T-helper 1 cell (primary cell): ENCODE measurements around the gene DGLUCY.
"Not testable (repeated sequence)": the region's sequence is repeated elsewhere in the genome, so short reads cannot be mapped to it uniquely, and the experiment has no call there.

Experiments used
- DNase-seq, 5 donors: peaks; one replicate each; pipeline ENCODE4 v3.0.0-alpha.2; 2012 to 2020

DGLUCY gene

DNA sequence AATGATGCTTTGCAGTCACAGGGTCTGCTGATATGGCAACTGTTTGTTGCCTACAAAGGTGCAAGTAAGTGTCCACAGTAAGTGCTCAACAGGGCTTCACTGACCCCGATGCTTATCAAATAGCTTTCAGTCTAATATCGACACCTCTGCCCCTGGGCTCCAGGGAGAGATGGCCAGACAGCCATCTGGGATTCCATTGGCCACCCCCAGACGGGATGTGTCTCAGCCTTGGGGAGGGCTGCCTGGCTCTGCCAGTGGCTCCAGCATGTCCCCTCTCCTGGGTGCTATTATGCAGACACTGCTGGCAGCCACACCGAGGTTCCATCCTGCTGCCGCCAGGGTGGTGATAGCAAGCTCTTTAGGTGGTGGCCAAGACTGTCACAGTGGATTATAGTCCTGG, 57.4 kb downstream of the DGLUCY start:
- DNase-seq: no peak

DNA sequence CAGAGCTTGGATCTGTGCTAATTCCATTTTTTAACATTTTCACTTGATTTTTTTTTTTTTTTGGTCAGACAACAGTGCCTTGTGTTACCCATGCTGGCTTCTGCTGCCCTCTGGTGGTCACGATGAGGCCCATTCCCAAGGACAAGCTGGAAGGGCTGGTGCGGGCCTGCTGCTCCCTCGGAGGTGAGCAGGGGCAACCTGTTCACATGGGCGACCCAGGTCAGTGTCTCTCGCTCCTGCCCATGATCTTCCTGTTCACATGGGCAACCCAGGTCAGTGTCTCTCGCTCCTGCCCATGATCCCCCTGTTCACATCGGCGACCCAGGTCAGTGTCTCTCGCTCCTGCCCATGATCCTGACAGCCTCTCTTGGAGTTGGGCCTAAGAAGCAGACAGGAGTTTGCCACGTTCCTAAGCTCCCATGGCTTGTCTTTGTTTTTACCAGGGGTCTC, 59.4 kb downstream of the DGLUCY start:
- peak; percentile 52 to 76 (median 70) for DNase-seq

DNA sequence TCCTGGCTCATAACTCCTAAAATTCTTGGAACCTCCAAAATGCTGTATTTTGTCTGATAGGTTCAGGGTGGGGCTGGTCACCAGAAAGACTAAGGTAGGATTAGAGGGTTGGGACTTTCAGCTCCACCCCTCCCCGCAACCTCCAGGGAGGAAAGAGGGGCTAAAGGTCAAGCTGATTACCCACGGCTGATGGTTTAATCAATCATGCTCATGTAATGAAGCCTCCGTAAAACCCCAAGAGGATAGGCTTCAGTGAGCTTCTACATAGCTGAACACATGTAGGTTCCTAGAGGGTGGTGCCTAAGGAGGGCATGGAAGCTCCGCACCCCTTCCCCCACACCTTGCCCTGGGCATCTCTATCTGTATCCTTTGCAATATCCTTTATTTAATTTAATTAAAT, 60.0 kb downstream of the DGLUCY start:
- DNase-seq: no peak

DNA sequence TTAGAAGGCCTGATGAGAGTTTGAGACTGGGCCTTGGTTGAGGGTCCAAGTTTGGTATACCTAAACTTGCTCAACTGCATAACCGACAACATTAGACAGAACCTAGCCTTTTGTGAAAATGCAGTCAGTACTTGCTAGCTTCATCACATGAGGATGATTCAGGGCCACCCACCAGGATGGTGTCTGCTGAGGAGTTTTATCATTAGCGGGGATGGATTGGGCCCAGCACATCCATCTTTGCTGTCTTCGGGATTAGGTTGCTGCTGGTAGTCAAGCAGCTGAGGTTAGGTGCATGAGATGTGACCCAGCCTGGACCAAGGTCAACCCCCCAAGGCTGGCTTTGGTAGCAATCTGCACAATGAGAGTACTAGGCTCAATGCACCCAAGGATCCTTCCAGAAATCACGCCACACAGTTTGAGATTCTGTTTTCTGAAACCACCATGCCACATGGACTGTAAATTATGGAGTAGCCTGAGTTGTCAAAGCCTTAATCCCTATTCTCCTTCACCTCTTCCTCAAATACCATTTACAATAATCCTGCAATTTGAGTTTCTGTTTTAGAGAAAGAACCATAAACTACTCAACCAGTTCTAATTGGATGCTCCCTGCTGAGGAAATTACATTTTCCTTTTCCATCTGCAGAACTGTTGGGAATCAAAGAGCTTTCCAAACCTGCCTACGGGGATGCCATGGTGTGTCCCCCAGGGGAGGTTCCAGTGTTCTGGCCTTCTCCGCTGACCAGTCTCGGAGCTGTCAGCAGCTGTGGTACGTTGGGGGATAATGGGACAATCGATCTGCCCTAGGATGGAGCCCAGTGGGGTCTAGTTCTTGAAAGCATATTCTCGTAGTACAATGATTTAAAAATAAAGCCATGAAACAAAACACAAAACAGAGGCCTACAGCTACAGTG, 61.7 kb downstream of the DGLUCY start:
- no peak for DNase-seq

DNA sequence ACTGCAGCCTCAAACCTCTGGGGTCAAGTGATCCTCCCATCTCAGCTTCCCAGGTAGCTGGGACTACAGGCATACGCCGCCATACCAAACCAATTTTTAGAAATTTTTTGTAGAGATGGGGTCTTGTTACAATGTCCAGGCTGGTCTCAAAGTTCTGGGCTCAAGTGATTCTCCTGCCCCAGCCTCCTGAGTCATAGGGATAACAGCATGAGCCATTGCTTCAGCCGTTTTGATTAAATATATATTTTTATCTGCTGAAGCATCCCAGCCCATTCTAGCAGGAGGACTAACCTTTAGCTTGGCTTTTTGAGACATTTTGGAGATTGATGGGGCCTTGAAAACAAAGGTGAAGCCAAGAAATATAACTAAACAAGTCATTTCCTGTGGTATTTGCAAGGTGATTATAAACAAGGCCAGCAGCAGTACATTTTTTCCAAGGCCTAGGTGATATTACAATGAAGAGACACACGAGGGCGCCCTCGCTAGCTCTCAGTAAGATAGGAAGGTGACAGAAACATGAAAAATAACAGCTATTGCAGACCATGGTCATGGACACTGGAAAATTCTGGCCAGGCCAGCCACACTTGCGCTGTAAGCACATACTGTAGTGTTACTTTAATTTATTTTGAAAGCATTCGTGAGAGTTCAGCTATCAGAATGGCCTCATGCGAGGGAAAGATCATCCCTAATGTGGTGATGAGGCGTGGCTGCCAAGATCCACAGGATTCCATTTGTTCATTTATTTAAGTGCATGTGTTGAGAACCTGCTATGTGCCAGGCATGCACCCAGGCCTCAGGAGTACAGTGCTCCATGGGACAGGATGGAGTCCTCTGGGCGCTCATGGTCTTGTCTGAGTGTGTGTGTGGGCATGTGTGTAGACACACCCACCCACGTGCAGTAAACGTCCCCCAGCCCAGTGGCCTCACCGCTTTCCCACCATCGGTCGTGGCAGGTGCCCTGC, 63.5 kb downstream of the DGLUCY start:
- DNase-seq: peak; percentile 30 to 84 (median 49)

DNA sequence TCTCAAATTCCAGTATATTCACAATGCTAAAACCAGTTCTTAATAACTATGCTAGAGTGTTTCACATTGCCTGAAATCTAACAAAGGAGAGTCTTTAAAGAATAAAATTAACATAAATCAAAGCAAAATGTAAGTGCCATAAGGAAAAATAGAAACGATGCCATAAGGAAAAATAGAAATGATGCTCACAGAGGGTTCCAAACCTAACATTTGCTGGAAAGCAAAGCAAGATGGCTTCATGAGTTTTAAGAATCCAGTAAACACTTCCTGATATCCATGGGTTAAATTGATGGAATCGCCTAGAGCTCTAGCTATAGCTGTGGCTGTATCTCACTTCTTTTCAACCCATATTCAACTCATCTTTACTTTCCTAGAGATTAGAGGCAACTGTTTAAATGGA, 66.7 kb downstream of the DGLUCY start:
- no peak for DNase-seq

DNA sequence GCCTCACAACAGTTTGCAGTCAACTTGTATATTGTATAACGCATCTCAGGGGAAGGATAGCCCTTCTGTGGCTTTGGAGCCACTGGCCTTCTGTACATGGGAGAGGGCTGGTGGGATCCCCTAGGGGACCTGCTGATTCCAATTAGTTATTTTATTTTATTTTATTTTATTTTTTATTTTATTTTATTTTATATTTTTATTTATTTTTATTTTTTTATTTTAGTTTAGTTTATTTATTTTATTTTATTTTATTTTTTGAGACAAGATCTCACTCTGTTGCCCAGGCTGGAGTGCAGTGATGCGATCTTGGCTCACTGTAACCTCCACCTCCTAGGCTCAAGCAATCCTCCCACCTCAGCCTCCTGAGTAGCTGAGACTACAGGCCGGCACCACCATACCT, 68.9 kb downstream of the DGLUCY start:
- not testable (repeated sequence) for DNase-seq

DNA sequence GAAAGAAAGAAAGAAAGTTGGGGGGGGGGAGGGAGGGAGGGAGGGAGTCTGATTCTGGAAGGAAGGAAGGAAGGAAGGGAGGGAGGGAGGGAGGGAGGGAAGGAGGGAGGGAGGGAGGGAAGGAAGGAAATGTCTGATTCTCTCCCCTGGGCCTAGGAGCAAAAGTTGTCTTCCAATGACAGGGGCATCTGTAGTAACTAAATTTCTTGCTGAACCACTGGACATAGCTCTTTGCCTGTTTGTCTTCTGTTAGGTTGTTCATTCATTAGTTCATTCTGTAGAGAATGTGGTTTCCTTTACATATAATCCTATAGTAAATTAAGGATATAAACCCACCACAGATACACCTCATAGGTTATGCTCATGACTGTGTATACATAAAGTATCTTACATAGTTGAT, 70.7 kb downstream of the DGLUCY start:
- DNase-seq: no peak

DNA sequence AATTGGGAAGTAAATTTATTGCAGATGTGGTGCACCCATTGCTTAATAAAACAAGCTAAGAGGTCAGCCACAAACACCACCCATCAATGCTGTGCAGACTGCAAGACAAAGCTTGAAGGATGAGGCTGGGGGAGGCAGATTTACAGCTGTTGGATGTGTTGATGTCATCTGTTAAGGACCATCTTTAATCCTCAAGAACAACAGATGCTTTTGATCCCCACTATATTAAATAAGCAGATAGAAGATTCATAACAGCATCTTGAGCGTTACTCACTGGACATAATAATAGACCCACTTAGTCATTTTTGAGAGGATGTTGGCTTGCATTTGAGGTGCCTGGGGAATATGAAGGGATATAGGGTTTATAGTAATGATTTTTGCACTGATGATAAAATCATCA, 71.8 kb downstream of the DGLUCY start:
- DNase-seq: no peak

DNA sequence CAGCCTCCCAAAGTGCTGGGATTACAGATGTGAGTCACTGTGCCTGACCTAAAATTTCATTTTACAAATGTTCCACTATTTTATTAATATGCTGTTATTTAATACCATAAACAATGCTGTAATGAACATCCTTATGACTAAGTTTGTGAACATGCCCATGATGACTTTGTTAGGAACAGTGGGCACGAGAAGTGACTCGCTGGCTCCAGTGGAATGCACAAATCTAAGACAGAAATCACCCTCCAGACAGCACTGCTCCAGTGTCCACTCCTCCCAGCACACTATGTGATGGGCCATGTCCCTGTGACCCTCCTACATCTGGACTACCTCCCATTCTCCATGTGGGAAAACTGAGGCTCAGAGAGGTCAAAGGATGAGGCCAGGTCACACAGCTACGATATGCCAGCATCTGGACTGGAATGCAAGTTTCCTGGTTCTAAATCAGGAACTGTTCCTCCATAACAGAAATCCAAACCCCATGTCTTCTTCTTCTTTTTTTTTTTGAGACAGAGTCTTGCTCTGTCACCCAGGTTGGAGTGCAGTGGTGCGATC, 72.7 kb downstream of the DGLUCY start:
- no peak for DNase-seq

DNA sequence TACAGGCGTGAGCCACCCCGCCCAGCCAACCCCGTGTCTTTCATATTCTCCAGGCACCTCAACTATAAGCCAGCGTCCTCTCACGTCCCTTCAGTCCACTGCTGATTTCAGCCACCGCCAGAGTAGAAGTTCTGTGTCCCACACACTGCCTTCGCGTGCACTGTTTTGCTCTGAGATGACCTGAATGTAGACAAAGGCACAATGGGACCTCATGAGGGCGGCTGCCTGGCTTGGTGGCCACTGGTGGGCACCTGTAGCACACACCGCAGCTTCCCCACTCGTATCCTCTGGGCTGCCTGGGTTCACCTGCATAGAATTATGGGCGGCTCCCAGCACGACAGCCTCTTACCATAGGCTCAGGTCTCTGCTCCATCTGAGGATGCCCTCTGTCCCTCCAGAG, 73.4 kb downstream of the DGLUCY start:
- no peak for DNase-seq

DNA sequence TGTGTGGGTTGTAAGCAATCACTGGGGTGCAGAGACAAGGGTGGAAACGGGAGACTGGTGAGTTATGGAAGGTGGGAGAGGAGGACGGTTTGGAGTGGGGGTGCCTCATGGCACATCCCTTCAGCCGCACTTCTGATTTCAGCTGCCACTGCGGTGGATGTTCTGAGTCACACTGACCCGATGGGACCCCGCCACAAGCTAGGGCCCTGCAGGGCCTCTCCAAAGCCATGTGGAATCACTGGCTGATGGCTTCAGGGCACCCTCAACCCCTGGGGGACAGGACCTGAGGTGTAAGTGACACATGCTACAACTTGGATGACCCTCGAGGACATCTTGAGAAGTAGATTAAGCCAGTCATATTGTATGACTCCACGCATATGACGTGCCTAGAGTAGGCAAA, 77.0 kb downstream of the DGLUCY start:
- DNase-seq: no peak

DNA sequence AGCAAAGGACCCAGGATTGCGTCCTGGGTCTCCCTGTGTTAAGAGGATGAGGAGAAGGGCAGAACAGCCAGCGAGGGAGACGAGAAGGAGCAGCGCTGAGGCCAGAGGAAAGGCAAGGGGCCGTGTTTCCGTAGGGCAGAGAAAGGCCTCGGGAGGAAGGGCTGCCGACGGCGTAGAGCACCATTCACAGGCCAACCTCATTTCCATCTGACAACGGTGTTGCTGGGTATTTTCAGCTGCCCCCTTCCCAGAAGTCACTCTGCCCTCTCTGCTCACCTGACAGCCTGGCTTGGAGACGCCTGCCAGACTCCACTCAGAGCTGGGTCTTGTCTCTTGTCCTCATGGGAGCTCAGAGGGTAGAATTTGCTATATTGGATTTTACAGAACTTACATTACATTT, 79.2 kb downstream of the DGLUCY start:
- DNase-seq: no peak

DNA sequence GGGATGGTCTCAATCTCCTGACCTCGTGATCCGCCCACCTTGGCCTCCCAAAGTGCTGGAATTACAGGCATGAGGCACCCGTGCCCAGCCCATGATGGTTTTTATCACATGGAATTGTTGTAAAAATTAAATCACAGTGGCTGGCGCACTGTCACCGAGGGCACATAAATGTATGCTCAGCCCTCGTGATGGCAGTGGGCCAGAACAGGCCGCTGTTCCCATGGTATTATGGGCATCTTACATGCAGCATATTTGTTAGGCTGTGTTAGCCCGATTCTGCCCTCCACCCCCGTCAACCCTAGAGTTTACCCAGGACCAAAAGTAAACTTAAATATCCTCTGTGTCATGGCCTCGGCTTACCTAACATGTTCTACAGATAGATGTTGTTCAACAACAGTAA, 82.0 kb downstream of the DGLUCY start:
- DNase-seq: no peak

DNA sequence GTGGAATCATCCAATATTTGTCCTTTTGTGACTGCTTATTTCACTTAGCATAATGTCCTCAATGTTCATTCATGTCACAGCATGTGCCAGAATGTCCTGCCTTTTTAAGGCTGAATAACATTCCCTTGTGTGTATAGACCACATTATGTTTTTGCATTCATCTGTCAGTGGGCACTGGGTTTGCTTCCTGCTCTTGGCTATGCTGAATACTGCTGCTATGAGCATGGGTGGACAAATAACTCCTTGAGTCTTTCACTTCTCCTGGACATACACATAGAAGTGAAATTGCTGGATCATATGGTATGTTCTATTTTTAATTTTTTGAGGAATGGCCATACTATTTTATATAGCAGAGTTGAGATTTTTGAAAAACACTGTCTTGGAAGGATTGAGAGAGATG, 83.8 kb downstream of the DGLUCY start:
- DNase-seq: no peak

DNA sequence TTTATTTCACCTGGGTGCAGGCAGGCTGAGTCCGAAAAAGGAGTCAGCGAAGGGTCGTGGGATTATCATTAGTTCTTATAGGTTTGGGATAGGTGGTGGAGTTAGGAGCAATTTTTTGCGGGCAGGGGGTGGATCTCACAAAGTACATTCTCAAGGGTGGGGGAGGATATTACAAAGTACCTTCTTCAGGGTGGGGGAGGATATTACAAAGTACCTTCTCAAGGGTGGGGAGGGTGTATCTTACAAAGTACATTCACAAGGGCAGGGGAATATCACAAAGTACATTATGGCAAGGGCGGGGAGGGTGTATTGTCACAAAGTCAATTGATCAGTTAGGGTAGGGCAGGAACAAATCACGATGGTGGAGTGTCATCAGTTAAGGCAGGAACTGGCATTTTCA, 86.9 kb downstream of the DGLUCY start:
- not testable (repeated sequence) for DNase-seq

DNA sequence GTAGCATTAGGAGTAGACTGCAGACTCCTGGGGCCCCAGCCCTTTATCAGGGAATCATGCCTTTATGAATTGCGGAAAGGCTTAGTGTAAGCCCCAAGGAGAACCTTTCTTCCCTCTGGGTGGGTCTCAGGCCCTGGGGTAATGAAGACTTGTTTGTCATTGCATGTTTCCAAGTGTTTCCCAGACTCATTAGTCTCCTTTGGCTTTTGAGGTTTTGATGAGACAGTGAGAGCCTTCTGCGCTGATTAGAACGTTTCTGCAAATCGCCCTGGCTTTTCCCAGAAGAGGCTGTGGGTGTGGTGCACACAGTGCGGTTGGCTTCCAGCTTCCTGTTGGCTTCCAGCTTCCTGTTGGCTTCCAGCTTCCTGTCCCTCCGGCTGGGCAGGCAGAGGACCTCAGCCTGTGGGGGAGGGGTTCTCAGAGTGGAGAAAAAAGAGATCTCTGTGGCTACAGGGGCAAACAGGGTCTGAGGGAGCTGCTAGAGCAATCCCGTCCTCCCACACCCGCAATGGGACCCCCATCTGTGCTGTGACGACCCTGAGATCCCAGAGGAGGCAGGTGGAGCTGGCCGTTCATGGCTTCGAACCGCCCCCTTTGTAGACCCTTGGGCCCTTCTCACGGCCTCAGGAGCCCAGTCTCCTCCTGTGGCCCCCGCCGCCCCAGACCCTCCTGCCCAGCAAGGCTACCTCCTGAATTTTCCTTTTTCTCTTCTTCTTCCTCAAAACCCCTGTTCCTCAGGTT, 88.5 kb downstream of the DGLUCY start:
- peak in 1 of 5 donors; percentile 54 for DNase-seq

DNA sequence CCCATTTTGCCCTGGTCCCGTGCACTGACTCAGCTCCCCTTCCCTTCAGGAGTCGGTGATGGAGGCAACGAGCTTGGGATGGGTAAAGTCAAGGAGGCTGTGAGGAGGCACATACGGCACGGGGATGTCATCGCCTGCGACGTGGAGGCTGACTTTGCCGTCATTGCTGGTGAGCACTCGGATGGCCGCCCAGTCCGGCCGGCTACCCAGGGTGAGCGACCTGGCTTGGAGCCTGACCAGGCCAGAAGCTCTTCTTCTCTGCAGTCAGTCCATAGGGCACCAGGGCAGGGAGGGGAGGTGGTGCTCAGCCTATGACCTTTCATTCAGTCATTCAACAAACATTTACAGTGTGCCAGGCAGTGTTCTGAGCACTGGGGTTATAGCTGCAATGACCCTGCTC, 90.8 kb downstream of the DGLUCY start:
- no peak for DNase-seq

DNA sequence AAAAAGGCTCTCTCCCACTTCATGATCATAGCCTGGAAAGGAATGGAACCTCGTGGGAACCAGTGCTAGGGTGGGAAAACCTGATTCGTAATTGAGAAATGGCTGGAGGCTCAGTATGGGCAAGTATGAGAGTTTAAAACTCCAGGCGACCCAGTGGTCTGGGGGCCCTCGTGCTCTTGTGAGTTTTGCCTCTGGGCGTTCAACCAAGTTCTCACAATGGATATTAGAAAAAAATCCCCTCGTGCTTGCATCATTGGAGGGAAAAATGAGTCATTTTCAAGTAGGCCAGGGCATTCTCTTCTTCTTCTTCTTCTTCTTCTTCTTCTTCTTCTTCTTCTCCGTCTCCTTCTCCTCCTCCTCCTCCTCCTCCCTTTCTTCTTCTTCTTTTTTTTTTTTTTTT, 91.6 kb downstream of the DGLUCY start:
- DNase-seq: no peak

DNA sequence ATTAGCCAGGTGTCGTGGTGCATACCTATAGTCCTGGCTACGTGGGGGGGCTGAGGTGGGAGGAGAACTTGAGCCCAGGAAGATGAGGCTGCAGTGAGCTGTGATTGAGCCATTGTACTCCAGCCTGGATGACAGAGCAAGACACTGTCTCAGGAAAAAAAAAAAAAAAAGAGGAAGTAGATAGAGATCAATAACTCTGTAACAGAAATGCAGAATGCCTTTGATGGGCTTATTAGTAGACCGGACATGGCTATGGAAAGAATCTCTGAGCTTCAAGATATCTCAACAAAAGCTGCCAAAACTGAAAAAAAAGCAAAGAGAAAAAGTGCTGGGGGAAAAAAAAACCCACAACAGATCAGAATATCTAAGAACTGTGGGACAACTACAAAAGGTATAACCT, 93.1 kb downstream of the DGLUCY start:
- DNase-seq: no peak

DNA sequence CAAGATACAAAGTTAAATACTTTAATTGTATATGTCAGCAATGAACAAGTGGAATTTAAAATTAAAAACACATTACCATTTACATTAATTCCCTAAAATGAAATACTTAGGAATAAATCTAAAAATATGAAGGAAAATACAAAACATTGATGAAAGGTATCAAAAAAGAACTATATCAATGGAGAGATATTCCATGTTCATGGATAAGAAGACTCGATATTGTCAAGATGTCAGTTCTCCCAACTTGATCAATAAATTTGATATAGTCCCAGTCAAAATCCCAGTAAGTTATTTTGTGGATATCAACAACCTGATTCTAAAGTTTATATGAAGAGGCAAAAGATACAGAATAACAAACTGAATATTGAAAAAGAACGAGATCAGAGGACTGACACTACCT, 97.1 kb downstream of the DGLUCY start:
- DNase-seq: no peak

DNA sequence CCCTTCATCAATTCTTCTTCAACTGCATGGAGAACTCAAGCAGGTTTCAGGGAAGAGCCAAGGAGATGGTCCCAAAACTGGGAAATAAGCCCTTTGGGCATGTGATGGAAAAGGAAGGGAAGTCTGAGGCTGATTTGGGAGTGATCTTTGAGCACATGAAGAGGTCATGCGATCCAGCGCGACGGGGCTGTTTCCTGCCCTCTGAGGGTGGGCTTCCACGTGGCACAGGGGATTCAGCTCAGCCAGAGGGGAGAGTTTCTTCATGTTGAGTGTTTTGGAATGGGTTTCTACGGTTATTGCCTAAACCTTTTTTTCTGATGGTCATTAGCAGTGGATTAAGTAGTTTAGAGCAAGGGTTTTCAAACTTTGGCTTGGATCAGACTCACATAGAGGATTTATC, 100.4 kb downstream of the DGLUCY start:
- no peak for DNase-seq

DNA sequence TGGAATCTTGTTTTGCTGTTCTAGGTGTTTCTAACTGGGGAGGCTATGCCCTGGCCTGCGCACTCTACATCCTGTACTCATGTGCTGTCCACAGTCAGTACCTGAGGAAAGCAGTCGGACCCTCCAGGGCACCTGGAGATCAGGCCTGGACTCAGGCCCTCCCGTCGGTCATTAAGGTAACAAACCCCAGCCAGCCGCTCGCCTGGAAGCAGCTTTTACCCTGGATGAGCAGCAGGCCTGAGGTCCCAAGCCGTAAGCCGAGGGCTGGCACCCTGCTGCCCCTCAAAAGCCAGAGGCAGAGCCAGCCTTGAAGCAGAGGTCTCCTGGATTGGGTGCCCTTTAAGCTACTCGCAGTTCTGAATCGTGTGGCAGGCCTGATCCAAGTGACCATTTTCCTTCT, 101.5 kb downstream of the DGLUCY start:
- DNase-seq: no peak
